Mesothelial cell of epicardium (in vitro differentiated cells): ENCODE measurements around the gene GPR162. TPM values are rescaled to one million over a fixed set of nuclear protein-coding genes. Genes with fewer than 3 reads are reported as not detected.

Experiments
- DNase-seq, 2 experiments: peaks; one replicate each; pipeline ENCODE4 v3.0.0; 2021; ENCODE audit warnings: low spot score in 2 of 2; ENCODE audit not compliant: unreplicated experiment in 2 of 2
- H3K27ac Mint-ChIP-seq: 2 replicates; pipeline ENCODE4 v1.8.0; 2021; ENCODE audit warnings: mixed read lengths
- H3K27me3 Mint-ChIP-seq: 2 replicates; pipeline ENCODE4 v1.8.0; 2021; ENCODE audit warnings: low read depth, mixed read lengths
- H3K36me3 Mint-ChIP-seq: 2 replicates; pipeline ENCODE4 v1.8.0; 2021; ENCODE audit warnings: mixed read lengths
- H3K4me1 Mint-ChIP-seq: 2 replicates; pipeline ENCODE4 v1.8.0; 2021; ENCODE audit warnings: mixed read lengths
- H3K4me3 Mint-ChIP-seq: 2 replicates; pipeline ENCODE4 v1.8.0; 2021; ENCODE audit warnings: mild to moderate bottlenecking, moderate library complexity, mixed read lengths
- H3K9me3 Mint-ChIP-seq: 2 replicates; pipeline ENCODE4 v1.8.0; 2021; ENCODE audit warnings: mixed read lengths
- CTCF ChIP-seq: fragments of 200-600 bp; sonication (generic); IDR thresholded peaks from one replicate; pipeline ENCODE4 v1.5.0; 2021; ENCODE audit warnings: antibody characterized with exemption; ENCODE audit not compliant: unreplicated experiment
- total RNA-seq: library from RNA; stranded (reverse); gene quantifications from 3 replicates; pipeline ENCODE4 v1.2.1, GENCODE V29; 2021

The GPR162 gene
- total RNA-seq, 1 donor from 2014 or later: 10.8 TPM

GRCh38 chr12:6799147-6799546, 22.5 kb upstream of the GPR162 start:
- TF ChIP-seq CTCF: no peak
- Mint-ChIP-seq H3K9me3 (peaks cover 2% of the 10 kb centered on the region), H3K4me3 (no peak overlapping the region), H3K36me3 (peaks cover 1% of the 10 kb centered on the region), H3K4me1 (peaks cover 13% of the 10 kb centered on the region), H3K27me3 (peaks cover 2% of the 10 kb centered on the region), H3K27ac (no peak overlapping the region)
- no peak for DNase-seq

- Mint-ChIP-seq H3K9me3 (peaks cover 3% of the 10 kb centered on the region), H3K27me3 (no peaks in the 10 kb centered on the region)
- no peak for TF ChIP-seq CTCF
Observed at GRCh38 chr12:6807170-6807569, 14.5 kb upstream of the GPR162 start.

GRCh38 chr12:6809056-6809455, 12.6 kb upstream of the GPR162 start:
- Mint-ChIP-seq H3K27me3 (peaks cover 1% of the 10 kb centered on the region), H3K36me3 (peaks cover 2% of the 10 kb centered on the region), H3K4me3 (no peak overlapping the region), H3K9me3 (peaks cover 2% of the 10 kb centered on the region), H3K4me1 (peaks cover 8% of the 10 kb centered on the region), H3K27ac (no peak overlapping the region)
- DNase-seq: no peak
- TF ChIP-seq CTCF: no peak

More at GRCh38 chr12:6807170-6807569, 14.5 kb upstream of the GPR162 start:
- H3K27ac Mint-ChIP-seq: no peak overlapping the region
- peaks cover 8% of the 10 kb centered on the region for H3K4me1 Mint-ChIP-seq
- no peak overlapping the region for H3K4me3 Mint-ChIP-seq
- no peak for DNase-seq
- H3K36me3 Mint-ChIP-seq: peaks cover 2% of the 10 kb centered on the region

- Mint-ChIP-seq H3K4me3 (no peak overlapping the region), H3K9me3 (no peaks in the 10 kb centered on the region), H3K4me1 (peaks cover 8% of the 10 kb centered on the region), H3K27me3 (peaks cover 6% of the 10 kb centered on the region), H3K27ac (peak overlapping the region; percentile 23), H3K36me3 (no peaks in the 10 kb centered on the region)
- DNase-seq: no peak
- TF ChIP-seq CTCF: no peak
Observed at GRCh38 chr12:6810758-6811157, 10.9 kb upstream of the GPR162 start.

GRCh38 chr12:6813363-6813762, 8.3 kb upstream of the GPR162 start:
- no peak for DNase-seq
- peaks cover 11% of the 10 kb centered on the region for H3K4me1 Mint-ChIP-seq
- H3K9me3 Mint-ChIP-seq: no peaks in the 10 kb centered on the region
- no peak overlapping the region for H3K4me3 Mint-ChIP-seq
- TF ChIP-seq CTCF: no peak
- H3K27me3 Mint-ChIP-seq: peaks cover 6% of the 10 kb centered on the region
- no peaks in the 10 kb centered on the region for H3K36me3 Mint-ChIP-seq
- H3K27ac Mint-ChIP-seq: no peak overlapping the region

GRCh38 chr12:6816598-6816997, 5.0 kb upstream of the GPR162 start:
- Mint-ChIP-seq H3K4me3 (no peak overlapping the region), H3K27me3 (peaks cover 6% of the 10 kb centered on the region), H3K4me1 (peaks cover 28% of the 10 kb centered on the region), H3K36me3 (no peaks in the 10 kb centered on the region), H3K9me3 (no peaks in the 10 kb centered on the region), H3K27ac (no peak overlapping the region)
- no peak for TF ChIP-seq CTCF
- no peak for DNase-seq
